Stimulated activated CD8-positive, alpha-beta memory T cell treated with anti-CD3 and anti-CD28 coated beads, Interleukin-7, amount 100 ng/mL, for 48 hours (primary cell): ENCODE data around the gene CRTC2.

ENCODE experiments used
- DNase-seq, 2 donors: peaks; one replicate each; pipeline ENCODE4 v3.0.0-alpha.2; 2020; ENCODE audit warnings: low read depth in 1 of 2; ENCODE audit errors: extremely low read depth in 1 of 2

Gene CRTC2

GRCh38 chr1:153946622-153947241 is 11.7 kb downstream of the CRTC2 start, which contains the start of gene DENND4B:
Gene DENND4B (minus strand): TSS chr1:153946718. CDS start chr1:153944374, 2,344 bp downstream.
- DNase-seq = peak; percentile 54 to 59

GRCh38 chr1:153945795-153946621 is 12.4 kb downstream of the CRTC2 start:
- peak; percentile 59 to 63 for DNase-seq

GRCh38 chr1:153945131-153945794 is 13.1 kb downstream of the CRTC2 start:
- DNase-seq = peak; percentile 46 to 77

GRCh38 chr1:153944827-153945117 is 13.6 kb downstream of the CRTC2 start:
- no peak for DNase-seq

GRCh38 chr1:153944005-153944826 is 14.2 kb downstream of the CRTC2 start:
- no peak for DNase-seq

- DNase-seq = no peak
Observed at GRCh38 chr1:153942766-153943549, 15.5 kb downstream of the CRTC2 start.

GRCh38 chr1:153941826-153942725 is 16.3 kb downstream of the CRTC2 start:
- no peak for DNase-seq

- no peak for DNase-seq
Observed at GRCh38 chr1:153940756-153941155, 17.7 kb downstream of the CRTC2 start.

GRCh38 chr1:153939476-153939875 is 18.9 kb downstream of the CRTC2 start:
- DNase-seq = no peak

- no peak for DNase-seq
Observed at GRCh38 chr1:153938996-153939395, 19.4 kb downstream of the CRTC2 start.

- DNase-seq = no peak
Observed at GRCh38 chr1:153937331-153937730, 21.1 kb downstream of the CRTC2 start.

- DNase-seq = no peak
Observed at GRCh38 chr1:153936011-153936802, 22.2 kb downstream of the CRTC2 start.

- DNase-seq = no peak
Observed at GRCh38 chr1:153934746-153935145, 23.7 kb downstream of the CRTC2 start.

- DNase-seq = no peak
Observed at GRCh38 chr1:153933955-153934354, 24.5 kb downstream of the CRTC2 start.

GRCh38 chr1:153933430-153933829 is 25.0 kb downstream of the CRTC2 start:
- DNase-seq = no peak

- DNase-seq = no peak
Observed at GRCh38 chr1:153932156-153933131, 26.0 kb downstream of the CRTC2 start.
